ENCODE data around the gene RNF114. TPM values are rescaled to one million over a fixed set of nuclear protein-coding genes. Genes with fewer than 3 reads are reported as not detected.

Gene RNF114
- total and polyA plus RNA-seq, 10 of the 15 experiments (the other 5 are each of a cell fraction or from before 2014, with no cell fraction given): 28.0 to 82.3 (median 47.2) TPM

DNA sequence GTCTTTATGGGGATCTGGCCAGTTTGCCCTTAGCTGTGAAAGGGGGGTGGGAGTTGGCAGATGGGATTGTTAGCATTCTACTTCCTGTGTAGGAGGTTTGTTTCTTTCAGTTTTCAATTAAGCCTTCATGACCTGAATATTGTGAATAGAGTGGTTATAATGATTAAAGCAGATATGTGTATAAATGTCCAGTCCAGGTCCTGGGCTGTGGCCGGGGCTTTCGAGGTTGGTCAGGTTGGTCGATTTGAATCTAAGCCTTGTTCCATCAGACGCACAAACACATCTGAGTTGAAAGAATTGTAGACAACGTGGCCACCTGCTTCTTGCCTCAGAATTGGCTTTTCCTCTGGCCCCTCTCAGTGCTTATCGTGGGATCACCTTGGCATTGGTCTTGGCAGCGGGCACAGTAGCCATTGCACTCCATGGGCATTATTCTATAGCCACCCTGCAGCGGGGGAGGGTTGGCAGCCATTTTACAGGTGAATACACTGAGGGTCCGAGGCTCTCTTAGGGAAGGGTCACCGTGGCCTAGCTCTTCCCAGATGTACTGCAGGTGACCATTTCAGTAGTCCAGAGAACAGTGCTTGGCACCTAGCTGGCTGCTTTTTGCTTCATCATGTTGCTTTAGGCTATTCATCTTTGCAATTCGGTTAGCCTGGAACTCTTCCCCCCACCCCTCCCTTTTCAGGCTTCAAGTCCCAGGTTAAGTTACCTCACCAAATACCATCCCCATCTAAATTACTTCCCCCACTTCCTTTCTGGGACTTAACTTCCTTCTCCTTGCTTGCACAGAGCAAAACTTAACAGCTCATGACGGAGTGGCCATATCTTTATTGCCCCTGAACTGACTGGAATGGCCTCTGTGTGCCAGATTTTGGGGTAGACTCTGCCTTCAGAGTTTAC is 1.1 kb downstream of the RNF114 start:
- RAD21 ChIA-PET (ENCODE audit: unreplicated experiment): interaction anchor here (0.7 to 2.5 kb wide), 7 partner anchors 21 to 227 kb away, joined by 3 to 12 read pairs (median 4); partner anchors contain the start of gene SPATA2
- Histone ChIP-seq H3K4me1 (ENCODE audit: control insufficient read depth, insufficient read depth, low read length) (peaks cover 17% of the 10 kb centered on the region), H3K36me3 (ENCODE audit: control insufficient read depth in 2 of 2, insufficient read depth in 2 of 2, low read length in 1 of 2) (peaks cover 0 to 7% of the 10 kb centered on the region in 2 experiments), H3K27ac (ENCODE audit: control insufficient read depth, insufficient read depth) (peak overlapping the region; percentile 85), H4K20me1 (ENCODE audit: control insufficient read depth, insufficient read depth) (peaks cover 4% of the 10 kb centered on the region; the same call in 1 of the 2 replicates), H3K4me2 (ENCODE audit: control insufficient read depth, insufficient read depth) (peak overlapping the region; percentile 88), H3K9me3 (replicated peaks; ENCODE audit: control insufficient read depth, insufficient read depth, low read length) (no peaks in the 10 kb centered on the region), H3K4me3 (peak overlapping the region; percentile 90), H3K9ac (ENCODE audit: control insufficient read depth, insufficient read depth, low read length) (peak overlapping the region; percentile 87), H2AFZ (ENCODE audit: control insufficient read depth, low read depth, low read length) (peak overlapping the region; percentile 25; the same call in 1 of the 2 replicates), H3K79me2 (ENCODE audit: control insufficient read depth, insufficient read depth, low read length) (peaks cover 53% of the 10 kb centered on the region), H3K27me3 (replicated peaks in 1 of 2; ENCODE audit: control insufficient read depth in 2 of 2, insufficient read depth in 2 of 2, low read length in 1 of 2) (no peaks in the 10 kb centered on the region)
- in situ Hi-C loops (cut with MboI): no loop called here
- BruUV-seq (replicated peaks): TSS peak; percentile 72
- intact Hi-C loops (cut with micrococcal nuclease; ENCODE audit: unreplicated experiment): no loop called here
- POLR2A ChIA-PET: interaction anchor here (0.5 to 1.2 kb wide), 6 partner anchors 10 to 216 kb away, joined by 3 to 6 read pairs (median 3); partner anchors contain the start of gene PEDS1
- CTCF ChIA-PET: interaction anchor here (0.6 to 5.2 kb wide), 14 partner anchors 8 to 395 kb away, joined by 3 to 31 read pairs (median 4); no protein-coding TSS in a partner anchor
- FAIRE-seq (no peak), DNase-seq (ENCODE audit: low read depth, low spot score) (no peak), ATAC-seq (peak; percentile 20)
- WGBS (ENCODE audit: insufficient coverage, insufficient replicate concordance, low lambda C conversion rate, missing lambda C conversion rate): 2% methylated on average over 12 of the region's 12 CpGs
- SMC1A ChIA-PET (ENCODE audit: uncharacterized antibody, unreplicated experiment): interaction anchor here (1.1 to 2.7 kb wide), 8 partner anchors 10 to 397 kb away, joined by 4 to 13 read pairs (median 6); no protein-coding TSS in a partner anchor
- TF ChIP-seq YY1 (IDR thresholded peaks at IDR 0.05; ENCODE audit: low read depth, low read length) (peak; percentile 79), RUNX3 (IDR thresholded peaks at IDR 0.05; ENCODE audit: low read length) (no peak), SUZ12 (IDR thresholded peaks at IDR 0.05; ENCODE audit: unreplicated experiment) (no peak), CBFB (IDR thresholded peaks at IDR 0.05; ENCODE audit: low read depth) (no peak), LARP7 (IDR thresholded peaks at IDR 0.05) (peak; percentile 59; the same call in 1 of the 2 replicates), RELB (IDR thresholded peaks at IDR 0.05; ENCODE audit: low read depth) (no peak), USF2 (IDR thresholded peaks at IDR 0.05; ENCODE audit: borderline replicate concordance, low read depth, low read length) (no peak)
- TF ChIP-seq, protein P1, sequence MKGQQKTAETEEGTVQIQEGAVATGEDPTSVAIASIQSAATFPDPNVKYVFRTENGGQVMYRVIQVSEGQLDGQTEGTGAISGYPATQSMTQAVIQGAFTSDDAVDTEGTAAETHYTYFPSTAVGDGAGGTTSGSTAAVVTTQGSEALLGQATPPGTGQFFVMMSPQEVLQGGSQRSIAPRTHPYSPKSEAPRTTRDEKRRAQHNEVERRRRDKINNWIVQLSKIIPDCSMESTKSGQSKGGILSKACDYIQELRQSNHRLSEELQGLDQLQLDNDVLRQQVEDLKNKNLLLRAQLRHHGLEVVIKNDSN (IDR thresholded peaks at IDR 0.05; ENCODE audit: borderline replicate concordance, extremely low read length, insufficient read depth, low read depth, low read length): no peak
- TF ChIP-seq, protein P2, sequence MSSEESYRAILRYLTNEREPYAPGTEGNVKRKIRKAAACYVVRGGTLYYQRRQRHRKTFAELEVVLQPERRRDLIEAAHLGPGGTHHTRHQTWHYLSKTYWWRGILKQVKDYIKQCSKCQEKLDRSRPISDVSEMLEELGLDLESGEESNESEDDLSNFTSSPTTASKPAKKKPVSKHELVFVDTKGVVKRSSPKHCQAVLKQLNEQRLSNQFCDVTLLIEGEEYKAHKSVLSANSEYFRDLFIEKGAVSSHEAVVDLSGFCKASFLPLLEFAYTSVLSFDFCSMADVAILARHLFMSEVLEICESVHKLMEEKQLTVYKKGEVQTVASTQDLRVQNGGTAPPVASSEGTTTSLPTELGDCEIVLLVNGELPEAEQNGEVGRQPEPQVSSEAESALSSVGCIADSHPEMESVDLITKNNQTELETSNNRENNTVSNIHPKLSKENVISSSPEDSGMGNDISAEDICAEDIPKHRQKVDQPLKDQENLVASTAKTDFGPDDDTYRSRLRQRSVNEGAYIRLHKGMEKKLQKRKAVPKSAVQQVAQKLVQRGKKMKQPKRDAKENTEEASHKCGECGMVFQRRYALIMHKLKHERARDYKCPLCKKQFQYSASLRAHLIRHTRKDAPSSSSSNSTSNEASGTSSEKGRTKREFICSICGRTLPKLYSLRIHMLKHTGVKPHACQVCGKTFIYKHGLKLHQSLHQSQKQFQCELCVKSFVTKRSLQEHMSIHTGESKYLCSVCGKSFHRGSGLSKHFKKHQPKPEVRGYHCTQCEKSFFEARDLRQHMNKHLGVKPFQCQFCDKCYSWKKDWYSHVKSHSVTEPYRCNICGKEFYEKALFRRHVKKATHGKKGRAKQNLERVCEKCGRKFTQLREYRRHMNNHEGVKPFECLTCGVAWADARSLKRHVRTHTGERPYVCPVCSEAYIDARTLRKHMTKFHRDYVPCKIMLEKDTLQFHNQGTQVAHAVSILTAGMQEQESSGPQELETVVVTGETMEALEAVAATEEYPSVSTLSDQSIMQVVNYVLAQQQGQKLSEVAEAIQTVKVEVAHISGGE (CRISPR knock-in tag; IDR thresholded peaks at IDR 0.05): no peak
- TF ChIP-seq, protein P3, sequence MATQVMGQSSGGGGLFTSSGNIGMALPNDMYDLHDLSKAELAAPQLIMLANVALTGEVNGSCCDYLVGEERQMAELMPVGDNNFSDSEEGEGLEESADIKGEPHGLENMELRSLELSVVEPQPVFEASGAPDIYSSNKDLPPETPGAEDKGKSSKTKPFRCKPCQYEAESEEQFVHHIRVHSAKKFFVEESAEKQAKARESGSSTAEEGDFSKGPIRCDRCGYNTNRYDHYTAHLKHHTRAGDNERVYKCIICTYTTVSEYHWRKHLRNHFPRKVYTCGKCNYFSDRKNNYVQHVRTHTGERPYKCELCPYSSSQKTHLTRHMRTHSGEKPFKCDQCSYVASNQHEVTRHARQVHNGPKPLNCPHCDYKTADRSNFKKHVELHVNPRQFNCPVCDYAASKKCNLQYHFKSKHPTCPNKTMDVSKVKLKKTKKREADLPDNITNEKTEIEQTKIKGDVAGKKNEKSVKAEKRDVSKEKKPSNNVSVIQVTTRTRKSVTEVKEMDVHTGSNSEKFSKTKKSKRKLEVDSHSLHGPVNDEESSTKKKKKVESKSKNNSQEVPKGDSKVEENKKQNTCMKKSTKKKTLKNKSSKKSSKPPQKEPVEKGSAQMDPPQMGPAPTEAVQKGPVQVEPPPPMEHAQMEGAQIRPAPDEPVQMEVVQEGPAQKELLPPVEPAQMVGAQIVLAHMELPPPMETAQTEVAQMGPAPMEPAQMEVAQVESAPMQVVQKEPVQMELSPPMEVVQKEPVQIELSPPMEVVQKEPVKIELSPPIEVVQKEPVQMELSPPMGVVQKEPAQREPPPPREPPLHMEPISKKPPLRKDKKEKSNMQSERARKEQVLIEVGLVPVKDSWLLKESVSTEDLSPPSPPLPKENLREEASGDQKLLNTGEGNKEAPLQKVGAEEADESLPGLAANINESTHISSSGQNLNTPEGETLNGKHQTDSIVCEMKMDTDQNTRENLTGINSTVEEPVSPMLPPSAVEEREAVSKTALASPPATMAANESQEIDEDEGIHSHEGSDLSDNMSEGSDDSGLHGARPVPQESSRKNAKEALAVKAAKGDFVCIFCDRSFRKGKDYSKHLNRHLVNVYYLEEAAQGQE (IDR thresholded peaks at IDR 0.05; ENCODE audit: low read depth, low read length): no peak

All from GM12878 (cell line).